OCI-LY7 (cell line): ENCODE measurements around the gene SLC1A3. TPM values are rescaled to one million over a fixed set of nuclear protein-coding genes. Genes with fewer than 3 reads are reported as not detected.

ENCODE experiments used
- BruUV-seq: library from RNA; stranded (reverse); fragments of 400-500 nt; replicated peaks from 2 replicates; lab custom pipeline; 2021; lab: Mats Ljungman, UMichigan
- CTCF ChIA-PET: fragments of 300-600 bp; sonication (Branson Sonifier 250); formaldehyde crosslinking; loops from one replicate; lab custom pipeline; 2022; ENCODE audit warnings: antibody characterized with exemption; ENCODE audit not compliant: unreplicated experiment; lab: Charles Lee
- POLR2A ChIA-PET: fragments of 300-600 bp; sonication (Branson Sonifier 250); formaldehyde crosslinking; loops from one replicate; lab custom pipeline; 2022; ENCODE audit warnings: antibody characterized with exemption; lab: Charles Lee
- DNase-seq: peaks from one replicate; pipeline ENCODE4 v3.0.0-alpha.2; 2015; ENCODE audit warnings: low spot score
- H2AFZ ChIP-seq: fragments of 200-600 bp; sonication (generic), shearing (Covaris generic); 2 replicates; pipeline ENCODE4 v1.6.1; 2014; ENCODE audit warnings: mild to moderate bottlenecking, antibody characterized with exemption, low read length, moderate library complexity
- H3K27ac ChIP-seq: fragments of 200-600 bp; sonication (generic); 2 replicates; pipeline ENCODE4 v1.5.1; 2014; ENCODE audit warnings: mixed run types, low read depth, mild to moderate bottlenecking, moderate library complexity, low read length, inconsistent platforms; ENCODE audit not compliant: poor library complexity, severe bottlenecking
- H3K36me3 ChIP-seq: fragments of 200-600 bp; sonication (generic); 2 replicates; pipeline ENCODE4 v1.6.1; 2014; ENCODE audit warnings: mild to moderate bottlenecking, antibody characterized with exemption, low read length, moderate library complexity, mixed read lengths; ENCODE audit not compliant: insufficient read depth
- H3K4me1 ChIP-seq: fragments of 200-600 bp; sonication (generic); 2 replicates; pipeline ENCODE4 v1.5.1; 2014; ENCODE audit warnings: mild to moderate bottlenecking, low read length; ENCODE audit not compliant: insufficient read depth, poor library complexity, severe bottlenecking
- H3K4me2 ChIP-seq: fragments of 200-600 bp; sonication (generic); 2 replicates; pipeline ENCODE4 v1.6.1; 2014; ENCODE audit warnings: mild to moderate bottlenecking, low read length
- H3K4me3 ChIP-seq: fragments of 200-600 bp; sonication (generic); 2 replicates; pipeline ENCODE4 v1.5.1; 2014; ENCODE audit warnings: mild to moderate bottlenecking, low read depth, low read length; ENCODE audit not compliant: poor library complexity, severe bottlenecking
- H3K79me2 ChIP-seq: fragments of 200-600 bp; sonication (generic); 2 replicates; pipeline ENCODE4 v1.6.1; 2016; ENCODE audit warnings: low read depth, mild to moderate bottlenecking, low read length, moderate library complexity, mixed read lengths; ENCODE audit not compliant: insufficient read depth
- H3K9me2 ChIP-seq: fragments of 200-600 bp; sonication (generic); 2 replicates; pipeline ENCODE4 v1.6.1; 2016; ENCODE audit warnings: mild to moderate bottlenecking, low read length, mixed read lengths; ENCODE audit not compliant: insufficient read depth
- H3K9me3 ChIP-seq: fragments of 200-600 bp; sonication (generic); 2 replicates; pipeline ENCODE4 v1.6.1; 2014; ENCODE audit warnings: mild to moderate bottlenecking, mixed run types, low read length, mixed read lengths
- H4K20me1 ChIP-seq: fragments of 200-600 bp; sonication (generic); 2 replicates; pipeline ENCODE4 v1.6.1; 2014; ENCODE audit warnings: mild to moderate bottlenecking, antibody characterized with exemption, low read length, moderate library complexity, mixed read lengths; ENCODE audit not compliant: insufficient read depth
- CTCF ChIP-seq: fragments of 200-600 bp; sonication (generic); conservative IDR thresholded peaks from 2 replicates; pipeline ENCODE4 v1.5.1; 2014; ENCODE audit warnings: mild to moderate bottlenecking, antibody characterized with exemption, low read length, moderate library complexity, mixed read lengths
- EZH2phosphoT487 ChIP-seq: fragments of 200-600 bp; sonication (generic); IDR thresholded peaks from 2 replicates; pipeline ENCODE4 v1.6.1; 2018; ENCODE audit warnings: low read depth, borderline replicate concordance, mild to moderate bottlenecking, mixed run types, antibody characterized with exemption, low read length, moderate library complexity, mixed read lengths
- intact Hi-C: fragments of 100-400 bp; cut with micrococcal nuclease; formaldehyde crosslinking; loops from one replicate; pipeline ENCODE4 v1.10.0; 2022; ENCODE audit not compliant: unreplicated experiment
- total RNA-seq, 2 experiments: library from RNA; depleted of rRNA in 1 of 2; stranded (reverse); fragments of >200 nt in 1 of 2; shearing (Covaris generic) in 1 of 2; gene quantifications; 2 replicates each; pipeline ENCODE4 v1.2.3, GENCODE V29; 2014 to 2022

The SLC1A3 gene
- total RNA-seq, 2 experiments from 2014 or later, result not detected

DNA sequence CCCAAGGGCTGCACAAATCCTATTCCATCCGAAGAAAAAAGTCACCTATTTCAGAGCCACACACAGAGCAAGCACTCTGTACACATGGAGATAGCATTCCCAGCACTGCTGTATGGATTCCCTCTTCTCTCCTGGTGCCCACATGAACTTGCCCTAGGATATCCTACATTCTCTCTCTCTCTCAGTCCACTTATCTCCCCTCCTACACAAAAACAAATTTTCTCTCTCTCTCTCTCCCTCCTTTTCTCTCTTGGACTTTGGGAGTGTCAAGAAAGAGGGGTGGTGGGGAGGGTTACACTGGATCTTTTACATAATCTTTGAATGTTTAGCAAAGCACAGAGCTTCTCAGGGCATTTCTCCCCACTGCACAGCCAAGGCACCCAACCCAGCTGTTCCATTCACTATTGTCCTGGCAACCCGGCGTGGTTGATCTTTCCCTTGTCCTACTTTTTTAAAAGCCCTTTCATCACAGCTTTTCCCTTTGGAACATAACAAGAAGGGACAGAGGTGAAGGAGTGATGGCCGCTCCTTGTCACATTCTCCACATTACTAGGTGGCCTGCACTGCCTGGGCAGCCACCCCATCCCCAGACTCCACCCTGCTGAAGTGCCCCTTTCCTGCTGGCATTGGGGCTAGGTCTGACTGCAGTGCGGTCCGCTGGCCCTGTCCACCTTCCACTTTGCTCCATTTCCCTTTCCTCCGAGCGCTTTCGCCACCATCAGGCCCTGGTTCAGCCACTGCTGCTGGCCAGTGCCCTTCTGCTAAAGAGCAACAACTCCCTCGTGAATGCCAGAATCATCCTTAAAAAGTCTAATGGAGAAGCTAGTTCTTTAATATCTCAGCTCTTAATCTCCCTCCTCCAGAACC lies 22.2 kb upstream of the SLC1A3 start:
- no peak for DNase-seq
- Histone ChIP-seq H3K79me2 (no peaks in the 10 kb centered on the region), H4K20me1 (no peaks in the 10 kb centered on the region), H3K4me1 (no peaks in the 10 kb centered on the region), H3K27ac (no peak overlapping the region), H3K4me2 (no peak overlapping the region), H2AFZ (no peak overlapping the region), H3K36me3 (no peaks in the 10 kb centered on the region), H3K9me2 (no peaks in the 10 kb centered on the region), H3K9me3 (no peaks in the 10 kb centered on the region), H3K4me3 (no peak overlapping the region)
- CTCF ChIA-PET, result no interaction called here
- intact Hi-C loops, result no loop called here
- POLR2A ChIA-PET, result no interaction called here
- TF ChIP-seq CTCF (no peak), EZH2phosphoT487 (no peak)
- no TSS peak for BruUV-seq

- DNase-seq, result no peak
- TF ChIP-seq EZH2phosphoT487 (no peak), CTCF (no peak)
- Histone ChIP-seq H3K9me2 (no peaks in the 10 kb centered on the region), H4K20me1 (no peaks in the 10 kb centered on the region), H3K36me3 (no peaks in the 10 kb centered on the region), H3K4me2 (no peak overlapping the region), H3K4me1 (no peaks in the 10 kb centered on the region), H3K4me3 (no peak overlapping the region), H3K27ac (no peak overlapping the region), H2AFZ (no peak overlapping the region), H3K9me3 (no peaks in the 10 kb centered on the region), H3K79me2 (no peaks in the 10 kb centered on the region)
- ChIA-PET CTCF (no interaction called here), POLR2A (interaction anchor here (1.0 to 1.6 kb wide), 2 partner anchors 8 to 24 kb away, joined by 3 to 7 read pairs; no protein-coding TSS in a partner anchor)
- intact Hi-C loops, result no loop called here
- BruUV-seq, result no TSS peak
These were observed 20.7 kb upstream of the SLC1A3 start for GRCh38 chr5:36585701-36586100.

DNA sequence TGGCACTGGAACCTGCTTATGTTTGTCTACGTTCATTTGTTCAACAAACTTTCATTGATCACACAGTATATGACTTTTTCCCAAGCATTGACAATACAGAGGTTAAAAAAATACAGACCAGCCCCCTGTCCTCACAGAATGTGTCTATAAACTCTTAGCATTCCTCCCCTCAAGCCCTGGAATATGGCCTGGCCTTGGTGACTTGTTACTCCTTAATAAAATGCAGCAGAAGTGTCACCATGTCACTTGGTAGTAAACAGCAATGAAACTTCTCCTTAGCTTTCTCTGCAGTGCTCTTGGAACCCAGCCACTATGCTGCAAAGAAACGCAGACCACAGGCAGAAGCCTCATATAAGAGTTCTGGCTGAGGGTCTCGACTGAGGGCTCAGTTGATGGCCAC lies 19.1 kb upstream of the SLC1A3 start:
- H3K79me2 ChIP-seq, result no peaks in the 10 kb centered on the region
- no peaks in the 10 kb centered on the region for H3K36me3 ChIP-seq
- CTCF ChIA-PET, result no interaction called here

More for the DNA sequence above, 19.1 kb upstream of the SLC1A3 start:
- Histone ChIP-seq H3K4me1 (no peaks in the 10 kb centered on the region), H4K20me1 (no peaks in the 10 kb centered on the region), H3K4me3 (no peak overlapping the region), H3K9me3 (no peaks in the 10 kb centered on the region), H3K27ac (no peak overlapping the region), H3K4me2 (no peak overlapping the region), H3K9me2 (no peaks in the 10 kb centered on the region), H2AFZ (no peak overlapping the region)
- POLR2A ChIA-PET, result interaction anchor here (1.6 kb wide), 1 partner anchor 10 kb away, joined by 7 read pairs; no protein-coding TSS in a partner anchor
- BruUV-seq, result no TSS peak
- no peak for DNase-seq
- intact Hi-C loops, result no loop called here
- TF ChIP-seq CTCF, result no peak
- TF ChIP-seq EZH2phosphoT487, result no peak
